Heart left ventricle (tissue), 16 donors: Measurements from ENCODE around the gene AIPL1. TPM values are rescaled to one million over a fixed set of nuclear protein-coding genes. Genes with fewer than 3 reads are reported as not detected.
"Not testable (repeated sequence)": the region's sequence is repeated elsewhere in the genome, so short reads cannot be mapped to it uniquely, and the experiment has no call there.

Experiments used
- ATAC-seq, 4 donors: fragments of 200-7000 bp; cut with Tn5 transposase; one replicate each; pipeline ENCODE4 v1.9.1; 2020 to 2022; ENCODE audit warnings: moderate library complexity in 4 of 4, mild to moderate bottlenecking in 3 of 4, moderate number of reproducible peaks in 1 of 4
- DNase-seq, 5 donors: peaks; one replicate each; pipeline ENCODE4 v3.0.0-alpha.2; 2020
- H3K27ac ChIP-seq, 12 donors: fragments of 200-600 bp; sonication (generic) in 4 of 12; one replicate each; pipeline versions ENCODE4 v1.5.0 to v1.8.0; 2016 to 2022; ENCODE audit warnings: mild to moderate bottlenecking in 2 of 12
- H3K27me3 ChIP-seq, 9 donors: fragments of 200-600 bp; sonication (generic) in 2 of 9; one replicate each; pipeline versions ENCODE4 v1.5.1 to v1.8.0; 2016 to 2022; ENCODE audit warnings: mild to moderate bottlenecking in 3 of 9
- H3K36me3 ChIP-seq, 9 donors: fragments of 200-600 bp; sonication (generic) in 2 of 9; one replicate each; pipeline versions ENCODE4 v1.5.0 to v1.8.0; 2018 to 2022; ENCODE audit warnings: mild to moderate bottlenecking in 2 of 9
- H3K4me1 ChIP-seq, 12 donors: fragments of 200-600 bp; sonication (generic) in 4 of 12; one replicate each; pipeline versions ENCODE4 v1.5.0 to v1.8.0; 2016 to 2022; ENCODE audit warnings: mild to moderate bottlenecking in 3 of 12
- H3K4me3 ChIP-seq, 12 donors: fragments of 200-600 bp; sonication (generic) in 4 of 12; one replicate each; pipeline versions ENCODE4 v1.5.0 to v1.8.0; 2017 to 2022; ENCODE audit warnings: mild to moderate bottlenecking in 9 of 12, moderate library complexity in 4 of 12
- H3K9me3 ChIP-seq, 12 donors: fragments of 200-600 bp; sonication (generic) in 4 of 12; one replicate each; pipeline versions ENCODE4 v1.5.0 to v1.8.0; 2016 to 2022; ENCODE audit warnings: mild to moderate bottlenecking in 1 of 12
- POLR2A ChIP-seq, 2 donors: fragments of 450-650 bp; IDR thresholded peaks; one replicate each; pipeline ENCODE4 v1.6.1; 2017; ENCODE audit warnings: antibody characterized with exemption in 2 of 2, mild to moderate bottlenecking in 2 of 2, moderate library complexity in 2 of 2
- WGBS, 4 donors: extraction: QIAGEN DNeasy Blood & Tissue Kit in 2 of 4; methylation state at CpG; one replicate each; pipeline versions ENCODE4 v1.1.5 to v1.1.7; 2013 to 2018; 5-methylcytosine and 5-hydroxymethylcytosine counted together
- intact Hi-C, 10 donors: fragments of 100-400 bp; cut with DNase I; formaldehyde crosslinking; loops; one replicate each; pipeline versions ENCODE4 v1.11.1 to v1.14.2; 2022
- long read RNA-seq, 3 donors: library from polyadenylated mRNA; unstranded; transcript quantifications; one replicate each; pipeline ENCODE4 v2.0.0, GENCODE V29; 2020 to 2021
- polyA plus RNA-seq, 2 donors: library from polyadenylated mRNA; stranded (reverse); fragments of 200-250 nt; gene quantifications; one replicate each; pipeline ENCODE4 v1.2.3, GENCODE V29; 2013
- total RNA-seq, 9 donors: library from RNA; depleted of rRNA in 2 of 9; stranded (reverse); fragments of >200 nt in 2 of 9; fragmentation: NEBNext Ultra II Directional in 3 of 9; extraction: Animal tissue kit (Norgen Biotek cat#: 25700) in 3 of 9; gene quantifications; one replicate each; pipeline versions ENCODE4 v1.1.0 to v1.2.4, GENCODE V29; 2016 to 2023
- TF ChIP-seq, protein P1 (sequence below), 12 donors: fragments of 200-600 bp; sonication (generic) in 4 of 12; IDR thresholded peaks; one replicate each; pipeline versions ENCODE4 v1.5.0 to v1.8.0; 2018 to 2022; ENCODE audit warnings: antibody characterized with exemption in 12 of 12, mild to moderate bottlenecking in 5 of 12
- donor health status: ischemic (EF 13 %, LVEDD 7.1; RV severe dilation, severe dysfunction).
- donor health status: healthy with polysubstance abuse.
- donor health status: DM: no; HTN: yes; CAD: no.
- donor health status: DM: no; HTN: no; CAD: no.
- donor health status: ischemic (EF 25% LVEDD 6.9; RV normal size, moderate dysfunction).
- donor health status: ischemic (EF 25% LVEDD 5.7; RV mildly dilated, moderate dysfunction).
- donor health status: healthy.
- donor health status: DM: yes; HTN: yes; CAD: no.
- donor health status: ischemic (EF 35%, LVEDD 5.7; RV mildly dilated, moderate dysfunction).
- donor health status: nonischemic (EF 11% LVEDD 7.7; RV severe dilation, severe dysfunction).
- donor health status: DM: yes; HTN: yes; CAD: no.
- donor health status: PGD.
- donor health status: ischemic (EF 29% LVEDD 5.4; RV normal size, mild dysfunction).
- donor health status: nonischemic (EF 23%, LVEDD 6.1; RV moderate dilation, normal function).

The AIPL1 gene, protein sequence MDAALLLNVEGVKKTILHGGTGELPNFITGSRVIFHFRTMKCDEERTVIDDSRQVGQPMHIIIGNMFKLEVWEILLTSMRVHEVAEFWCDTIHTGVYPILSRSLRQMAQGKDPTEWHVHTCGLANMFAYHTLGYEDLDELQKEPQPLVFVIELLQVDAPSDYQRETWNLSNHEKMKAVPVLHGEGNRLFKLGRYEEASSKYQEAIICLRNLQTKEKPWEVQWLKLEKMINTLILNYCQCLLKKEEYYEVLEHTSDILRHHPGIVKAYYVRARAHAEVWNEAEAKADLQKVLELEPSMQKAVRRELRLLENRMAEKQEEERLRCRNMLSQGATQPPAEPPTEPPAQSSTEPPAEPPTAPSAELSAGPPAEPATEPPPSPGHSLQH
- total RNA-seq, result not detected
- polyA plus RNA-seq, result not detected
- long read RNA-seq, donor 1, result 0 reads
- long read RNA-seq, donor 2, result 0 reads
- long read RNA-seq, donor 3, result 0 reads

DNA sequence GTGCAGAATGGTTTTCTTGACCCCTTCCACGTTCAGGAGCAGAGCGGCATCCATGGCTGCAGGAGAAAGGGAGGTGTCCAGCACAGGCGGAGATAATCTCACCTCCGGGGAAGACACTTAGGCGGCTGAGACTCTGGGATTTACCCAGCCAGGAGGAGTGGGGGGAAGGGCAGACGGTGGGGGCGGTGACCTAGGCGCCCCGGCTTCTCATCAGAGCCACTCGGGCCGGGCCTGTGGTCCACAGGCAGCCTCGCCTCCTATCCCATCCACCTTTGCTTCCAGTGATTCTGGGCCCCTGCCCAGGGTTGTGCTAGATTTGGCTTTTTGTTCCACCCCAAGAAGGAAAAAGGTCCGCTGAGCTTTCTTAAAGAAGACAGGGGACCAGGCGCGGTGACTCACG, at the start of gene AIPL1:
Gene AIPL1, minus strand, starts transcription at position 71 of the 400 bp plus-strand sequence. Its CDS starts 17 bp downstream, at position 54.
- WGBS, 4 donors, result 64 to 75% (median 70%) methylated on average over 14 to 16 of the region's 16 CpGs
- Histone ChIP-seq H3K9me3 (peaks cover 0 to 10% (median 6%) of the 10 kb centered on the region in 12 donors), H3K27me3 (peaks cover 0 to 30% (median 16%) of the 10 kb centered on the region in 9 donors), H3K36me3 (no peaks in the 10 kb centered on the region), H3K4me1 (no peaks in the 10 kb centered on the region), H3K4me3 (no peak within 1 kb of the TSS), H3K27ac (no peak within 1 kb of the TSS)
- ATAC-seq (no peak), DNase-seq (no peak)
- no peak for TF ChIP-seq POLR2A (IDR thresholded peaks at IDR 0.05)
- TF ChIP-seq, protein P1, sequence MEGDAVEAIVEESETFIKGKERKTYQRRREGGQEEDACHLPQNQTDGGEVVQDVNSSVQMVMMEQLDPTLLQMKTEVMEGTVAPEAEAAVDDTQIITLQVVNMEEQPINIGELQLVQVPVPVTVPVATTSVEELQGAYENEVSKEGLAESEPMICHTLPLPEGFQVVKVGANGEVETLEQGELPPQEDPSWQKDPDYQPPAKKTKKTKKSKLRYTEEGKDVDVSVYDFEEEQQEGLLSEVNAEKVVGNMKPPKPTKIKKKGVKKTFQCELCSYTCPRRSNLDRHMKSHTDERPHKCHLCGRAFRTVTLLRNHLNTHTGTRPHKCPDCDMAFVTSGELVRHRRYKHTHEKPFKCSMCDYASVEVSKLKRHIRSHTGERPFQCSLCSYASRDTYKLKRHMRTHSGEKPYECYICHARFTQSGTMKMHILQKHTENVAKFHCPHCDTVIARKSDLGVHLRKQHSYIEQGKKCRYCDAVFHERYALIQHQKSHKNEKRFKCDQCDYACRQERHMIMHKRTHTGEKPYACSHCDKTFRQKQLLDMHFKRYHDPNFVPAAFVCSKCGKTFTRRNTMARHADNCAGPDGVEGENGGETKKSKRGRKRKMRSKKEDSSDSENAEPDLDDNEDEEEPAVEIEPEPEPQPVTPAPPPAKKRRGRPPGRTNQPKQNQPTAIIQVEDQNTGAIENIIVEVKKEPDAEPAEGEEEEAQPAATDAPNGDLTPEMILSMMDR (IDR thresholded peaks at IDR 0.05), result no peak
- intact Hi-C loops, result loop anchor here in 3 of 10 donors (5.0 to 10.0 kb wide), 2 partner anchors 848 to 1180 kb away; no protein-coding TSS in a partner anchor

DNA sequence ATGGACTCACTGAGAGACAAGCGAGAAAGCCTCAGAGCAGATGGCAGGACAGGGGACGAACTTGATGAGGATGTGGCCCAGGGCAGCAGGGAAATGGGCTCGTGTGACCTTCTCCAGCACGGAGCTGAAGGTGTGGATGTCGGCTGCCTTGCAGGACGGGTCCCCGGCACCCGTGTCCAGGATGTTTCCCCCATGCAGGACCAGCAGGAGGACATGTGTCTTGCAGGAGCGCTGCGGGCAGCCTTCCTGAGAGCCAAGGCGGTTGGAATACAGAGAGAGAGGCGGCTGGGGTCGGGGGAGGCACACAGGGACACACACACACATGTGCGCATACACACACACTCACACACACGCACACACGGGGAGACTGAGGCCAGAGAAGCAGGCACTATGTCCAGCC, 48.6 kb upstream of the AIPL1 start:
- 83 to 86% (median 84%) methylated on average over 14 to 16 of the region's 16 CpGs for WGBS, 4 donors
- Histone ChIP-seq H3K9me3 (no peaks in the 10 kb centered on the region), H3K27ac (no peak overlapping the region), H3K27me3 (peaks cover 0 to 19% (median 0%) of the 10 kb centered on the region in 9 donors), H3K4me3 (no peak overlapping the region), H3K36me3 (no peaks in the 10 kb centered on the region), H3K4me1 (peaks cover 0 to 7% (median 0%) of the 10 kb centered on the region in 12 donors)
- TF ChIP-seq, protein P1 (IDR thresholded peaks at IDR 0.05), result no peak
- no peak for TF ChIP-seq POLR2A (IDR thresholded peaks at IDR 0.05)
- no peak for ATAC-seq
- intact Hi-C loops, result no loop called here
- peak in 1 of 5 donors; percentile 43 for DNase-seq

DNA sequence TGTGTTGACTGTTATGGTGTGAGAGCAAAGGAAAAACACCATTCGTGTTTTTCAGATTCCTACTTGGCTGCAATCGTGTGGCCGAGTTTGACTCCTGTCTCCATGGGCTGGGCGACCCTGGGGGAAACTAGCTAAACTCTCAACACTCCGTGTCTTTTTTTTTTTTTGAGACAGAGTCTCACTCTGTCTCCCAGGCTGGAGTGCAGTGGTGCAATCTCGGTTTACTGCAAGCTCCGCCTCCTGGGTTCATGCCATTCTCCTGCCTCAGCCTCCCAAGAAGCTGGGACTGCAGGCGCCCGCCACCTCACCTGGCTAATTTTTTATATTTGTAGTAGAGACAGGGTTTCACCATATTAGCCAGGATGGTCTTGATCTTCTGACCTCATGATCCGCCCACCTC, 47.9 kb upstream of the AIPL1 start:
- DNase-seq, H3K36me3 ChIP-seq, H3K27ac ChIP-seq, H3K4me1 ChIP-seq, H3K4me3 ChIP-seq, H3K9me3 ChIP-seq, ATAC-seq, intact Hi-C loops: not testable (repeated sequence)
- 67 to 76% (median 73%) methylated on average over 10 of the region's 10 CpGs for WGBS, 4 donors
- H3K27me3 ChIP-seq, result peaks cover 0 to 17% (median 0%) of the 10 kb centered on the region in 9 donors

DNA sequence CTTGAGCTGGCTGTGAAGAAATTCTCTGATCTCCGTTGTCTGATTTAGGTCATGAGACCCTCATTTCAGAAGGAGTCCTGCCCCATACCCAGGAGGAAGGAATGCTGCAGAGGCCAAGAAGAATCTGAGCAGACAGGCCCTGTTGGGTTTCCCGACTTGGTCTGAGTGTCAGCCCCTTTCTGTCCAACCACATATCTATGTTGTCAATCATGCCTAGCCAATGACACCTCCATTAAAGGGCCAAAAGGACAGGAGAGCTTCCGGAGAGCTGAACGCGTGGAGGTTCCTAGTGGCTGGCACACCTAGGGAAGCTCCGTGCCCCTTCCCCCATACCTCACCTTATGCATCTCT, 47.2 kb upstream of the AIPL1 start:
- 73 to 84% (median 78%) methylated on average over 6 of the region's 6 CpGs for WGBS, 4 donors
- Histone ChIP-seq H3K36me3 (no peaks in the 10 kb centered on the region), H3K4me3 (no peak overlapping the region), H3K27me3 (peaks cover 0 to 17% (median 0%) of the 10 kb centered on the region in 9 donors), H3K27ac (no peak overlapping the region), H3K4me1 (no peaks in the 10 kb centered on the region), H3K9me3 (no peaks in the 10 kb centered on the region)
- intact Hi-C loops, result no loop called here
- no peak for DNase-seq
- TF ChIP-seq POLR2A (IDR thresholded peaks at IDR 0.05), result no peak
- TF ChIP-seq, protein P1 (IDR thresholded peaks at IDR 0.05), result no peak
- ATAC-seq, result no peak
